ENCODE data around the gene PTPN21.

- TF ChIP-seq ZC3H10 (CRISPR knock-in tag; IDR thresholded peaks at IDR 0.05) (no peak), CREB5 (CRISPR knock-in tag; IDR thresholded peaks at IDR 0.05; ENCODE audit: low read depth) (no peak), BACH2 (CRISPR knock-in tag; IDR thresholded peaks at IDR 0.05; ENCODE audit: borderline replicate concordance) (no peak), POU6F1 (CRISPR knock-in tag; IDR thresholded peaks at IDR 0.05; ENCODE audit: borderline replicate concordance, low read depth) (no peak), ESRRG (CRISPR knock-in tag; IDR thresholded peaks at IDR 0.05) (no peak), TCF4 (CRISPR knock-in tag; IDR thresholded peaks at IDR 0.05; ENCODE audit: borderline replicate concordance) (no peak), ARNTL (CRISPR knock-in tag; IDR thresholded peaks at IDR 0.05; ENCODE audit: borderline replicate concordance, low read depth) (no peak), TSHZ2 (CRISPR knock-in tag; IDR thresholded peaks at IDR 0.05) (no peak), TOX (CRISPR knock-in tag; IDR thresholded peaks at IDR 0.05; ENCODE audit: borderline replicate concordance) (no peak), ZNF8 (CRISPR knock-in tag; IDR thresholded peaks at IDR 0.05) (no peak)
Measured at GRCh38 chr14:88535813-88536212, 19.0 kb downstream of the PTPN21 start.

Measured in SK-N-SH treated with all-trans-retinoic acid at 6 μM for 48 hours (cell line).